Fibroblast of the aortic adventitia (primary cell): ENCODE measurements around the gene PDS5B. TPM values are rescaled to one million over a fixed set of nuclear protein-coding genes. Genes with fewer than 3 reads are reported as not detected.

Source experiments
- DNase-seq: peaks from one replicate; pipeline ENCODE4 v3.0.0-alpha.2; 2010; ENCODE audit warnings: low read depth
- H3K4me3 ChIP-seq: 2 replicates; pipeline ENCODE4 v1.5.1; 2011; ENCODE audit warnings: low read depth, mild to moderate bottlenecking, control low read depth, low read length, moderate library complexity
- total RNA-seq: library from RNA; depleted of rRNA; stranded (reverse); fragments of >200 nt; gene quantifications from 2 replicates; pipeline ENCODE4 v1.2.3, GENCODE V29; 2012; ENCODE audit warnings: low replicate concordance
- TF ChIP-seq, protein P1 (sequence below): IDR thresholded peaks from 2 replicates; pipeline ENCODE4 v1.5.1; 2011; ENCODE audit warnings: mild to moderate bottlenecking, low read length, control low read depth, inconsistent platforms; ENCODE audit not compliant: insufficient read depth

The PDS5B gene
- total RNA-seq, 1 donor = 46.5 TPM

DNA sequence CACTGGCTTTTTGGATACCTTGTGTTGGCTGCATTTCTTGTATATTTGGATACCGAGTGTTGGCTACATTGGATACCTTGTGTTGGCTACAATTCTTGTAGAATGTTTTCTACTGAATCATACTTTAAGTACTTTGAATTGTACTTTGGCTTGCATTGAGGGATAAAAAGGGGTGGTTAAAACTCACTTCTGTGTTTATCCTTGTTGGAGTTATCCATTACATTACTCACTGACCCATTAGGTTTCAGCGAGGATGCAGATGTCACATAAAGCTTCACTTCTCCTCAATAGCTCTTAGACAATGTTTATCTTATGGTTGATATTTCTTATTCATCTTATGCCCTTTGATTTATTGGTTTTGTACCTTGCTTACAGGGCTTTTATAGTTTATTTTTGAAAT, 43.1 kb downstream of the PDS5B start:
- TF ChIP-seq, protein P1, sequence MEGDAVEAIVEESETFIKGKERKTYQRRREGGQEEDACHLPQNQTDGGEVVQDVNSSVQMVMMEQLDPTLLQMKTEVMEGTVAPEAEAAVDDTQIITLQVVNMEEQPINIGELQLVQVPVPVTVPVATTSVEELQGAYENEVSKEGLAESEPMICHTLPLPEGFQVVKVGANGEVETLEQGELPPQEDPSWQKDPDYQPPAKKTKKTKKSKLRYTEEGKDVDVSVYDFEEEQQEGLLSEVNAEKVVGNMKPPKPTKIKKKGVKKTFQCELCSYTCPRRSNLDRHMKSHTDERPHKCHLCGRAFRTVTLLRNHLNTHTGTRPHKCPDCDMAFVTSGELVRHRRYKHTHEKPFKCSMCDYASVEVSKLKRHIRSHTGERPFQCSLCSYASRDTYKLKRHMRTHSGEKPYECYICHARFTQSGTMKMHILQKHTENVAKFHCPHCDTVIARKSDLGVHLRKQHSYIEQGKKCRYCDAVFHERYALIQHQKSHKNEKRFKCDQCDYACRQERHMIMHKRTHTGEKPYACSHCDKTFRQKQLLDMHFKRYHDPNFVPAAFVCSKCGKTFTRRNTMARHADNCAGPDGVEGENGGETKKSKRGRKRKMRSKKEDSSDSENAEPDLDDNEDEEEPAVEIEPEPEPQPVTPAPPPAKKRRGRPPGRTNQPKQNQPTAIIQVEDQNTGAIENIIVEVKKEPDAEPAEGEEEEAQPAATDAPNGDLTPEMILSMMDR = no peak
- no peak for DNase-seq
- H3K4me3 ChIP-seq = no peak overlapping the region

DNA sequence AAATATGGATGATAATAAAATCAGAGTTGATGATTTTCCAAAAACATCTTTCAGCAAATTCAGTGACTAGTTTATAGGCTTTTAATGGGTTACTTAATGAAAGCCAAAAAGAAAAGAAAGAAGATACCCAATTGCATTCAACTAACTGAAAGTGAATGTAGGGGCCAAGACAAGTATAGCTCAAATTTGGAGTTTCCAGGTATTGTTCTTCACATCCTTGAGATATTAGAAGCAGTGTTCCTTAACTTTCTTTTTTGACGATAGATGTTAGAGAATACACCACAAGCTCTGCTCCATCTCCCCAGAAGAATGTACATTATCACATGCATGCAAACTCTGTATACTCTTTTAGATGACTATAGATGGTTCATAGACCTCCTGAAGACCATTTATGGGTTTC, 43.6 kb downstream of the PDS5B start:
- H3K4me3 ChIP-seq = no peak overlapping the region
- DNase-seq = no peak
- TF ChIP-seq, protein P1 = no peak

DNA sequence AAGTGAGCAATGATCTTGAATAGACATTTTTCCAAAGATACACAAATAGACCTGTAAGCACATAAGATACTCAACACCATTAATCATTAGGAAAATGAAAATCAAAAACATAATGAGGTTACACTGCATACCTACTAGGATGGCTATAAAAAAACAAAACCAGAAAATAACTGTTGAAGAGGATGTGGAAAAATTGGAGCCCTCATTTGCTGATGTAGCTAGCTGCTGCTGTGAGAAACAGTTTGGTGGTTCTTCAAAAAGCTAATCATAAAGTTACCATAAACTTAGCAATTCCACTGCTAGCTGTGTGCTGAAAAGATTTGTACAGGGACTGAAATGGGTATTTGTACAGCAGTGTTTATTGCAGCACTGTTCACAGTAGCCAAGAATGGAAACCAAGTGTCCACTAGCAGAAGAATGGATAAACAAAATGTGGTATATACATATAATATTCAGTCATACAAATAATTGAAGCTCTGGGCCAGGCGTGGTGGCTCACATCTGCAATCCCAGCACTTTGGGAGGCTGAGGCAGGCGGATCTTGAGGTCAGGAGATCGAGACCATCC, 46.2 kb downstream of the PDS5B start:
- DNase-seq = no peak
- H3K4me3 ChIP-seq = no peak overlapping the region
- TF ChIP-seq, protein P1 = no peak

DNA sequence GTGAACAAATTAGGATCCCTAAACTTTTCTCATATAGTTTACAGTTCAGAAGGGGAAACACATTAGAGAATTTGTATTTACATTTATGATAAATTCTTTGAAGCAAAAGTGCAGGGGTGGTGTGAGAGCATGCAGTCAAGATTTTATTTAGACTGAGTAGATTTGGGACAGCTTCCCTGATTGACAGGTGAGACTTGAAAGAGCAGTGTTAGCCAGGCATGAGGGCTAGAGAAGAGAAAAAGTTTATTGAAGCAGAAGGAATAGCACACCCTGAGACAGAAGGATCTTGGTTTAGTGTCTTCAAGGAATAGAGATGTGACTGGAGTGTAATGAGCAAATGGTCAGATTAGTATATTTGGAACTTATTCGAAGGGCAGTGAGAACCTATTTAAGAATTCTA, 50.5 kb downstream of the PDS5B start:
- no peak overlapping the region for H3K4me3 ChIP-seq
- no peak for DNase-seq
- TF ChIP-seq, protein P1 = no peak

DNA sequence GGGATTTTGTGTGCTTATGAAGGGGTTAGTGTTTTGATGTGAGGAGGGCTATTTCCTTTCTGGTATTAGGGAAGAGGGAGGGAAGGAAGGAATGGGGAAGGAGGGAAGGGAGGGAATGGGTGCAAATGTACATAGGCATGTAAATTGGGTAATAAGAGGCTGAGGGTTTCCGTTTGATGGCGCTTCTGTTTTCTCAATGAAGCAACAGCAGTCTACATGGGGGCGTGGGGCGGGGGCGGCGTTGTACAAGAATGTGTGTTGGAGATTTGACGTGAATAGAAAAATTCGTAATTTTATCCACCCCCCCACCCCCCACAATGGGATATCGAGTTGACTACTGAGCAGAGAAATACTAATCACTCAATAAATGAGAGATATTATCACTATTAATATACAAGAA, 52.5 kb downstream of the PDS5B start:
- TF ChIP-seq, protein P1 = no peak
- no peak for DNase-seq
- no peak overlapping the region for H3K4me3 ChIP-seq

DNA sequence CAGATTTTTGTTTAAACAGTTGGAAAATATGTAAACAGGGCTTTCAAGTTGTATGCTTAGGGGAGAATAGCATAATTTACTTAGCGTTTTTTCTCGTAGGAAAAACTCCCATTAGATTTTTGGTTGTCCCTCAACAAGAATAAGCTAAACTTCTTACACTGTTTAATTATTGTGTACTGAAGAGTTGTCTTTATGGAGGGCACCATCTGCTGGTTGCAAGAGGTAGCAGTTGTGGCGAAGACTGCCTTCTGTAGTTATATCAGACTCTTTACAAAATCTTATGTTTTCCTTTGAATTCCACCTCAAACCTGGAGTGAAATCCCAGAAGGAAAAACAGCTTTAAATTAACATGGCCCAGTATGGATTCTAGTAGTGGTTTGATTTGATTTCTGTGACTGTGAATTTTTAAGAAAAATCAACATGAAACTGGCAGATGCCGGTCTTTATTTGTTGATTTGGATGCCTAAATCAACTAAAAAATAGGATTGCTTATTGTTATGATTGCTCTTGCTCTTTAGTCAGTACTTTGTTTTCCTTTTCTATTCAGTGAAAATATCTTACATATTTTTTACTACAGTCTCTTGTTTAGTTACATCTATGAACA, 53.4 kb downstream of the PDS5B start:
- H3K4me3 ChIP-seq = no peak overlapping the region
- DNase-seq = peak; percentile 85
- TF ChIP-seq, protein P1 = peak; percentile 89

DNA sequence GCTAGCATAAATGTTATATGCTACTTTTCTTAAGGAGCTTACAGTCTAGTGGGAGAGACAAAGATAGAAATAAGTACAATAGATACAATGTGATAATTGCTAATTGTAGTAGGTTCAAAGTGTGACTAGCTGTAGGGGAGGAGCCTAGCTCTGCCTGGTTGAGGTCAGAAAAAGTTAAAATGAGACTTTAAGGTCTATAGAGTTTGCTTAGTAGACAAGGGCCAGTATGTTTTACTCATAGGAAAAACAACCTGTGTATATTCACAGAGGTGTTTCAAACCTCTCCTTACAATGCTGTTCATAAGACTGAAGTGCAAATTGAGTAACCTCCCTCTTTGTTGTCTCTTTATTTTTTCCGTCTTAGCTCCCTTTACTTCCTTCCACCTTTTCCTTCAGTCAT, 56.1 kb downstream of the PDS5B start:
- TF ChIP-seq, protein P1 = no peak
- H3K4me3 ChIP-seq = no peak overlapping the region
- DNase-seq = no peak
